ENCODE results near the gene MRPL21. TPM values are rescaled to one million over a fixed set of nuclear protein-coding genes. Genes with fewer than 3 reads are reported as not detected.

Gene MRPL21
- total RNA-seq, 1 donor: 47.1 TPM

GRCh38 chr11:68844376-68844775 is 59.3 kb downstream of the MRPL21 start:
- DNase-seq (ENCODE audit: low read depth): no peak
- TF ChIP-seq, protein P1, sequence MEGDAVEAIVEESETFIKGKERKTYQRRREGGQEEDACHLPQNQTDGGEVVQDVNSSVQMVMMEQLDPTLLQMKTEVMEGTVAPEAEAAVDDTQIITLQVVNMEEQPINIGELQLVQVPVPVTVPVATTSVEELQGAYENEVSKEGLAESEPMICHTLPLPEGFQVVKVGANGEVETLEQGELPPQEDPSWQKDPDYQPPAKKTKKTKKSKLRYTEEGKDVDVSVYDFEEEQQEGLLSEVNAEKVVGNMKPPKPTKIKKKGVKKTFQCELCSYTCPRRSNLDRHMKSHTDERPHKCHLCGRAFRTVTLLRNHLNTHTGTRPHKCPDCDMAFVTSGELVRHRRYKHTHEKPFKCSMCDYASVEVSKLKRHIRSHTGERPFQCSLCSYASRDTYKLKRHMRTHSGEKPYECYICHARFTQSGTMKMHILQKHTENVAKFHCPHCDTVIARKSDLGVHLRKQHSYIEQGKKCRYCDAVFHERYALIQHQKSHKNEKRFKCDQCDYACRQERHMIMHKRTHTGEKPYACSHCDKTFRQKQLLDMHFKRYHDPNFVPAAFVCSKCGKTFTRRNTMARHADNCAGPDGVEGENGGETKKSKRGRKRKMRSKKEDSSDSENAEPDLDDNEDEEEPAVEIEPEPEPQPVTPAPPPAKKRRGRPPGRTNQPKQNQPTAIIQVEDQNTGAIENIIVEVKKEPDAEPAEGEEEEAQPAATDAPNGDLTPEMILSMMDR (IDR thresholded peaks at IDR 0.05; ENCODE audit: insufficient read depth, low read depth, low read length): no peak
- H3K4me3 ChIP-seq (ENCODE audit: low read depth, low read length): no peak overlapping the region

- peak; percentile 60 for DNase-seq (ENCODE audit: low read depth)
- TF ChIP-seq, protein P1 (IDR thresholded peaks at IDR 0.05; ENCODE audit: insufficient read depth, low read depth, low read length): peak; percentile 59
- H3K4me3 ChIP-seq (ENCODE audit: low read depth, low read length): peak overlapping the region; percentile 63
Measured at GRCh38 chr11:68843703-68844312, 59.8 kb downstream of the MRPL21 start.

- TF ChIP-seq, protein P1 (IDR thresholded peaks at IDR 0.05; ENCODE audit: insufficient read depth, low read depth, low read length): no peak
- peak; percentile 76 for DNase-seq (ENCODE audit: low read depth)
- peak overlapping the region; percentile 63 for H3K4me3 ChIP-seq (ENCODE audit: low read depth, low read length)
Measured at GRCh38 chr11:68843052-68843561, 60.5 kb downstream of the MRPL21 start.

DNA sequence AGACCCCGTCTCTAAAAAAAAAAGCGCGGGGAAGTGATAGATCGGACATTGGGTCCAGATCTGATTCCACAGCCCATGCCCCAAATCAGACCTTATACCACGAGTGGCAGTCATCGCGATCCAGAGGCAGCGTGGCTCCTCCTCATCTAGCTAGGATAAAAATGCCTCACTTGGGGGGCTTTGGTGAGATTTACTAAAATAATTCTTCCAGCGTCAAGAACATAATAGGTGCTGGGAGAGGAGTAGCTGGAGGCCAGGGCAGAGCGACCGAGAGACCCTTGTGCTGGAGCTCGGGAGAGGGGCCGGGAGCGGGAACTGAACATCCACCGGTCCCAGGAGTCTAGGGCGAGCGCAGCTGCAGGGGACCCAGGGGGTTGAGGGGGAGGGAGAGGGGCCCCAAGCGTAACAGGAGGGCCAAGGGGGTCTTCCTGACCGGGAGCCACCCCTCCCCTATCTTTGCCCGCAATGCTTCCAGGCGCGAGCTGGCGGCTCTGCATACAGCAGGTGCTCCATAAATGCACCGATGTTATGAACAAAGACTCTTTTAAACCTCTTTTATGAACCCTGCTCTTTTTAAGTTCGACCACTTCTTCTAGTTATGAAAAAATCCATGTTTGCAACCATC is 61.1 kb downstream of the MRPL21 start:
- peak overlapping the region; percentile 63 for H3K4me3 ChIP-seq (ENCODE audit: low read depth, low read length)
- DNase-seq (ENCODE audit: low read depth): no peak
- TF ChIP-seq, protein P1 (IDR thresholded peaks at IDR 0.05; ENCODE audit: insufficient read depth, low read depth, low read length): no peak

- DNase-seq (ENCODE audit: low read depth): peak; percentile 76
- H3K4me3 ChIP-seq (ENCODE audit: low read depth, low read length): peak within 1 kb of the TSS; percentile 86
- TF ChIP-seq, protein P1 (IDR thresholded peaks at IDR 0.05; ENCODE audit: insufficient read depth, low read depth, low read length): no peak
Measured at GRCh38 chr11:68841718-68842426, 61.8 kb downstream of the MRPL21 start, which contains the start of gene CPT1A. TSS of gene CPT1A (minus strand) at chr11:68841916. CDS start at chr11:68815474, 26,442 bp downstream.

Other genes starting within 250 kb of the MRPL21 start
- gene GAL, start 219.3 kb downstream of the MRPL21 start, total RNA-seq: not detected in 2 replicates
- gene TESMIN, start 152.3 kb downstream of the MRPL21 start, total RNA-seq: 0.32 and 2.6 TPM in 2 replicates
- 28.7 and 39.7 TPM in 2 replicates for gene CPT1A, start 61.9 kb downstream of the MRPL21 start, total RNA-seq
- 9.9 and 14.2 TPM in 2 replicates for gene IGHMBP2, start 59 bp upstream of the MRPL21 start, total RNA-seq
- not detected in 2 replicates for gene MRGPRD, start 77.2 kb upstream of the MRPL21 start, total RNA-seq
- gene MRGPRF, start 109.4 kb upstream of the MRPL21 start, total RNA-seq: 52.8 and 61.3 TPM in 2 replicates
- 10.4 and 13.5 TPM in 2 replicates for gene TPCN2, start 145.1 kb upstream of the MRPL21 start, total RNA-seq

Data from fibroblast of villous mesenchyme (primary cell).